Trophoblast cell (in vitro differentiated cells and primary cell): ENCODE data around the gene DNAH17.

ENCODE experiments used
- DNase-seq, 2 donors: peaks; one replicate each; pipeline ENCODE4 v3.0.0-alpha.2; 2016
- H2AFZ ChIP-seq: 2 replicates; pipeline ENCODE4 v1.6.1; 2013; ENCODE audit warnings: low read length, moderate library complexity, mild to moderate bottlenecking; ENCODE audit not compliant: insufficient read depth, poor library complexity
- H2AK5ac ChIP-seq: 2 replicates; pipeline ENCODE4 v1.6.1; 2013; ENCODE audit warnings: mild to moderate bottlenecking, low read length
- H2BK120ac ChIP-seq: 2 replicates; pipeline ENCODE4 v1.6.1; 2013; ENCODE audit warnings: low read length, mild to moderate bottlenecking, moderate library complexity; ENCODE audit not compliant: insufficient read depth, poor library complexity
- H2BK12ac ChIP-seq: 2 replicates; pipeline ENCODE4 v1.6.1; 2013; ENCODE audit warnings: mild to moderate bottlenecking, low read length, moderate library complexity
- H2BK5ac ChIP-seq: 2 replicates; pipeline ENCODE4 v1.6.1; 2013; ENCODE audit warnings: low read length, low read depth, moderate library complexity, mild to moderate bottlenecking; ENCODE audit not compliant: poor library complexity
- H3K14ac ChIP-seq: 2 replicates; pipeline ENCODE4 v1.6.1; 2013; ENCODE audit warnings: mild to moderate bottlenecking, low read length
- H3K18ac ChIP-seq: 2 replicates; pipeline ENCODE4 v1.6.1; 2013; ENCODE audit warnings: mild to moderate bottlenecking, low read length
- H3K23ac ChIP-seq: 2 replicates; pipeline ENCODE4 v1.6.1; 2013; ENCODE audit warnings: low read length
- H3K27ac ChIP-seq: 2 replicates; pipeline ENCODE4 v1.5.1; 2013; ENCODE audit warnings: low read depth, mild to moderate bottlenecking, inconsistent platforms, low read length, moderate library complexity
- H3K27me3 ChIP-seq: 2 replicates; pipeline ENCODE4 v1.6.1; 2013; ENCODE audit warnings: inconsistent platforms, mild to moderate bottlenecking, low read length, moderate library complexity; ENCODE audit not compliant: insufficient read depth
- H3K36me3 ChIP-seq, 2 experiments: 1 replicate in 1 of 2; 2 replicates in 1 of 2; pipeline ENCODE4 v1.6.1; 2013; ENCODE audit warnings: low read length in 2 of 2, mild to moderate bottlenecking in 2 of 2, moderate library complexity in 1 of 2; ENCODE audit not compliant: insufficient read depth in 2 of 2, control insufficient read depth in 1 of 2
- H3K4ac ChIP-seq: 2 replicates; pipeline ENCODE4 v1.6.1; 2013; ENCODE audit warnings: low read depth, mild to moderate bottlenecking, low read length, moderate library complexity
- H3K4me1 ChIP-seq, 2 experiments: 1 replicate in 1 of 2; 2 replicates in 1 of 2; pipeline ENCODE4 v1.6.1; 2013; ENCODE audit warnings: low read length in 2 of 2, mild to moderate bottlenecking in 2 of 2, moderate library complexity in 1 of 2; ENCODE audit not compliant: insufficient read depth in 2 of 2, control insufficient read depth in 1 of 2
- H3K4me2 ChIP-seq: 2 replicates; pipeline ENCODE4 v1.6.1; 2013; ENCODE audit warnings: inconsistent platforms, mild to moderate bottlenecking, low read length, moderate library complexity
- H3K4me3 ChIP-seq: 2 replicates; pipeline ENCODE4 v1.5.1; 2013; ENCODE audit warnings: mild to moderate bottlenecking, low read depth, low read length, inconsistent platforms
- H3K79me1 ChIP-seq: one replicate; pipeline ENCODE4 v1.6.1; 2013; ENCODE audit warnings: low read length
- H3K79me2 ChIP-seq: 2 replicates; pipeline ENCODE4 v1.6.1; 2013; ENCODE audit warnings: low read length, mild to moderate bottlenecking; ENCODE audit not compliant: control insufficient read depth, insufficient read depth, poor library complexity
- H3K9ac ChIP-seq: 2 replicates; pipeline ENCODE4 v1.6.1; 2013; ENCODE audit warnings: mild to moderate bottlenecking, low read length
- H3K9me3 ChIP-seq: 2 replicates; pipeline ENCODE4 v1.6.1; 2013; ENCODE audit warnings: low read depth, mild to moderate bottlenecking, control low read depth, inconsistent platforms, low read length; ENCODE audit not compliant: insufficient read depth
- H4K12ac ChIP-seq: 2 replicates; pipeline ENCODE4 v1.6.1; 2013; ENCODE audit warnings: low read depth, mild to moderate bottlenecking, low read length, moderate library complexity
- H4K8ac ChIP-seq: 2 replicates; pipeline ENCODE4 v1.6.1; 2013; ENCODE audit warnings: low read depth, mild to moderate bottlenecking, low read length, moderate library complexity
- H4K91ac ChIP-seq: one replicate; pipeline ENCODE4 v1.6.1; 2013; ENCODE audit warnings: low read depth, mild to moderate bottlenecking, low read length, moderate library complexity
- WGBS: extraction: QIAGEN DNeasy Blood & Tissue Kit; methylation state at CpG from one replicate; pipeline ENCODE4 v1.1.7; 2013; ENCODE audit warnings: missing lambda C conversion rate; ENCODE audit not compliant: insufficient read length, insufficient coverage; ENCODE audit errors: extremely low coverage; 5-methylcytosine and 5-hydroxymethylcytosine counted together

DNAH17 gene

DNA sequence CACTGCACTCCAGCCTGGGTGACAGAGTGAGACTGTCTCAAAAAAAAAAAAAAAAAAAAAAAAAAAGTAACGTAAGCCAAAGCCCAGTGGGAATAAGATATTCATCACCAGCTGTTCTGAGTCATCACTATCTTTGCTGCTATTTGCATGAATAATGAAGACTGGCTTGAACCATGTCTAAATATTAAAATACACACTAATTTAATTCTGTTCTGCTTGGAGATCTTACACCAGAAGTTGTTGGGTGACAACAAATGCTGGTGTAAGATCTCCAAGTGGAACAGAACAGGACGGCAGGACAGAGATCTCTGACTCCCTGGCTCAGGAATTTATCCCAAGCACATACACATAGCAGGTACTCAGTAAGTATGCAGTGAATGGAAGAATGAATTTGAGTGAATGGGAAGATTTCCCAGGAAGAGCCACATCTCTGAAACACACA is 19.6 kb downstream of the DNAH17 start:
- H3K23ac ChIP-seq, result no peak overlapping the region
- no CpG with 5 or more reads among the region's 2 CpGs for whole genome bisulfite sequencing
- no peak overlapping the region for H2BK12ac ChIP-seq
- no peak overlapping the region for H3K4me2 ChIP-seq
- H3K4me3 ChIP-seq, result no peak overlapping the region
- H3K36me3 ChIP-seq, result no peaks in the 10 kb centered on the region
- H3K79me2 ChIP-seq, result no peaks in the 10 kb centered on the region
- H4K12ac ChIP-seq, result no peak overlapping the region
- peaks cover 3% of the 10 kb centered on the region for H3K9me3 ChIP-seq
- no peak overlapping the region for H2AFZ ChIP-seq
- H3K9ac ChIP-seq, result no peak overlapping the region
- no peaks in the 10 kb centered on the region for H3K4me1 ChIP-seq
- H3K4ac ChIP-seq, result no peak overlapping the region
- H3K27ac ChIP-seq, result no peak overlapping the region
- no peak overlapping the region for H2AK5ac ChIP-seq
- DNase-seq, result peak; percentile 75 to 87
- no peak overlapping the region for H2BK5ac ChIP-seq
- H3K79me1 ChIP-seq, result no peaks in the 10 kb centered on the region
- H4K8ac ChIP-seq, result no peak overlapping the region
- no peak overlapping the region for H2BK120ac ChIP-seq
- no peak overlapping the region for H4K91ac ChIP-seq
- H3K27me3 ChIP-seq, result no peaks in the 10 kb centered on the region
- no peak overlapping the region for H3K14ac ChIP-seq
- no peak overlapping the region for H3K18ac ChIP-seq

DNA sequence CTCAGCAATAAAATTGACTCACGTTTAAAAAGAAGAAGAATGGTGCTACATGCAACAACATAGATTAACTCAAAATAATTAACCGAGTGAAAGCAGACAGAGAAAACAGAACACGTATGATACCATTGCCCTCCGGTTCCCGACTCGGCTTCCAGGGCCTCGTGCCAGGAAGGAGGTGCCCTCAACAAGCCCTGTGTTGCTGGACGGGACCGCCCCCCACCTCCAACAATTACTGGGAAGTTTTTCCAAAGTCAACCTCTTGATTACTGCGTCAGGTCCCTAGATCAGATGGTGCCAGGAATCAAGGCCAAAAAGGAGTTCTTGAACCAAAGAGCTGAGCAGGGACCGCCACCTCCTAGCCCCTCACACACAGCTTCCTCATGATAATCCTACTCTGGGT is 20.4 kb downstream of the DNAH17 start:
- H3K79me2 ChIP-seq, result no peaks in the 10 kb centered on the region
- H2BK12ac ChIP-seq, result no peak overlapping the region

DNA sequence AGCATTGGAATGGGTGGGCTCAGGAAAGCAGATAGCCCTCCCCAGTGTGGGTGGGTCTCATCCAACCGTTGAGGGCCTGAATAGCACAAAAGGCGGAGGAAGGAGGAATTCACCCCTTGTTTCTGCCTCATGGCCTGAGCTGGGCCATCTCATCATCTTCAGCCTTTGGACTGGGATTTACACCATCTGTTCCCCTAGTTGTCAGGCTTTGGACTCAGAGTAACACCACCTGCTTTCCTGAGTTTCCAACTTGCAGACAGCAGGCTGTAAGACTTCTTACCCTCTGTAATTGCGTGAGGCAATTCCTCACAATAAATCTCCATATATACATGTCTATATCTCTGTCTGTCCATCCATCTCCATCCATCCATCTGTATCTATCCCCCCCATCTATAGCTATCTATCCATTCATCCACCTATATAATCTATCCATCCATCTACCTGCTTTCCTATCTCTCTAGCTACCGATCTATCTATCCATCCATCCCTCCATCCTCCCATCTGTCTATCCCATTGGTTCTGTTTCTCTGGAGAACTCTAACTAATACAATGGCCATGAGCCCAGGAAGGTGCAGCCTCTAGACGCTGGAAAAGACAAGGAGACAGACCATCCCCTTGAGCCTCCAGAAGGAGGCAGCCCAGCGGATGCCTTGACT is 21.3 kb downstream of the DNAH17 start:
- Histone ChIP-seq H3K27ac (no peak overlapping the region), H3K14ac (no peak overlapping the region), H2BK5ac (no peak overlapping the region), H3K79me1 (no peaks in the 10 kb centered on the region), H3K36me3 (no peaks in the 10 kb centered on the region), H2AFZ (no peak overlapping the region), H3K18ac (no peak overlapping the region), H3K4me3 (no peak overlapping the region), H3K79me2 (no peaks in the 10 kb centered on the region), H3K23ac (no peak overlapping the region), H4K91ac (no peak overlapping the region), H3K27me3 (no peaks in the 10 kb centered on the region), H3K9me3 (peaks cover 5% of the 10 kb centered on the region), H3K4me2 (no peak overlapping the region), H4K12ac (no peak overlapping the region), H3K9ac (no peak overlapping the region), H4K8ac (no peak overlapping the region), H3K4ac (no peak overlapping the region), H2BK120ac (no peak overlapping the region), H2AK5ac (no peak overlapping the region), H3K4me1 (no peaks in the 10 kb centered on the region), H2BK12ac (no peak overlapping the region)
- DNase-seq, result no peak
- no CpG with 5 or more reads among the region's 6 CpGs for WGBS

More for the DNA sequence above, 20.4 kb downstream of the DNAH17 start:
- Histone ChIP-seq H3K27ac (no peak overlapping the region), H3K14ac (no peak overlapping the region), H2AK5ac (no peak overlapping the region), H3K36me3 (no peaks in the 10 kb centered on the region), H2BK120ac (no peak overlapping the region), H3K27me3 (no peaks in the 10 kb centered on the region), H2AFZ (no peak overlapping the region), H4K8ac (no peak overlapping the region), H3K4ac (no peak overlapping the region), H3K79me1 (no peaks in the 10 kb centered on the region), H3K4me3 (no peak overlapping the region), H4K12ac (no peak overlapping the region), H3K23ac (no peak overlapping the region), H3K4me1 (no peaks in the 10 kb centered on the region), H4K91ac (no peak overlapping the region), H3K18ac (no peak overlapping the region), H3K4me2 (no peak overlapping the region), H3K9ac (no peak overlapping the region), H3K9me3 (peaks cover 5% of the 10 kb centered on the region), H2BK5ac (no peak overlapping the region)
- DNase-seq, result no peak
- WGBS, result no CpG with 5 or more reads among the region's 11 CpGs

DNA sequence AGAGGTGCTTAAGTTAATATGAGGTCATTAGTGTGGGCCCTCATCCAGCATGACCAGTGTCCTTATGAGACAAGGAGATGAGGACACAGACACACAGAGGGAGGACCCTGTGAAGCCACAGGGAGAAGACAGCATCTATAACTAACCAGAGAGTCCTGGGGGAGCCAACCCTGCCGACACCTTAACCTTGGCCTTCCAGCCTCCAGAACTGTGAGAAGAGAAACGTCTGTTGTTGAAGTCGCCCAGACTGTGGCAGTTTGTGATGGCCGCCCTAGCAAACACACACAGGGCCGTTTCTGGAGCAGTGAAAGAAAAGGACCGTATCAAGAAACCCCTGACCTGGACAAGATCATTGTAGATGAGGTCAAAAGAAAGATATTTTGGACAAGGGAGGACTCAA is 26.7 kb downstream of the DNAH17 start:
- Histone ChIP-seq H3K18ac (no peak overlapping the region), H2BK120ac (no peak overlapping the region), H4K8ac (no peak overlapping the region), H3K14ac (no peak overlapping the region), H3K9me3 (peaks cover 2% of the 10 kb centered on the region), H3K4me1 (no peaks in the 10 kb centered on the region), H3K36me3 (no peaks in the 10 kb centered on the region), H3K23ac (no peak overlapping the region), H4K12ac (no peak overlapping the region), H3K27me3 (no peaks in the 10 kb centered on the region), H3K4ac (no peak overlapping the region), H3K27ac (no peak overlapping the region), H3K4me3 (no peak overlapping the region), H4K91ac (no peak overlapping the region), H3K9ac (no peak overlapping the region), H2AFZ (no peak overlapping the region), H2BK12ac (no peak overlapping the region), H3K79me2 (no peaks in the 10 kb centered on the region), H2BK5ac (no peak overlapping the region), H3K79me1 (no peaks in the 10 kb centered on the region), H2AK5ac (no peak overlapping the region), H3K4me2 (no peak overlapping the region)
- no CpG with 5 or more reads among the region's 6 CpGs for WGBS
- DNase-seq, result no peak
